ENCODE measurements around the gene ATP10A. TPM values are rescaled to one million over a fixed set of nuclear protein-coding genes. Genes with fewer than 3 reads are reported as not detected.

ATP10A gene
- total RNA-seq, 3 donors from 2014 or later, result 2.4 to 4.5 (median 2.7) TPM

DNA sequence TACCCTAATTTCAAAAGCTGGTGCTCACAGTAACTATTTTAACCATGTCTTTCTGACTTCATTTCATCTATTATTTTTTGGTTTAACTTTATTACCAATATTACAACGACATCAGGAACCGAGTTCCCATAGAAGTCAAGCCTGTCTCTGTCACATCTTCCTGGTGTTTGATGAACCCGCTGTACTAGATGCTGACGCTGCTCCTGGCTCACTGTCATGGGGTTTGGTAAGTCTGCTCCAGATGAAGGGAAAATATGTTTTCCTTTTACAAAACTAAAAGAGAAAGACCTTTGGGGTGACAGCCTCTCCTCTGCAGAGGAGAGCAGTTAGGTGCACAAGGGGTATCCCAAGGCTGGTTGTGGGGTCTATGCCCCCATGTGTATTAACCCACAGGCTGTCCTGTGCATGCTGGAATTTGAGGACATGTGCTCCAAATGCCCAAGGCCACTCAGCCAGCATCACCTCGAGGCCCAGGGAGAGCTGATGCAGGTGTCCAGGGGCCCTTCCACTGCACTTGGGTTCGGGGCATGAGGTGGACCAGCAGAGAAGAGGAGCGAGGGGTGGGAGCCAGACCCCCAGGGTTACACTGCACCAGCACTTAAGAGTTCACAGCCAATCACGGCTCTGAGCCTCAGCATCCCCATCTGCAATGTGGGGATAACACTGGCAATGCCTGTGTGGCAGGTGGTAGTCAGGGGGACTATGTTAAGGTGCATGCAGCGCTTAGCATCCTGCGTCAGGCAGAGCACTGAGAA, 62.2 kb downstream of the ATP10A start:
- Histone ChIP-seq H3K4me3 (no peak overlapping the region), H3K36me3 (ENCODE audit: low read depth) (no peaks in the 10 kb centered on the region), H3K4me1 (ENCODE audit: low read depth) (no peaks in the 10 kb centered on the region), H3K9me3 (peaks cover 13% of the 10 kb centered on the region)
- ATAC-seq, result no peak
- DNase-seq, result no peak
- TF ChIP-seq, protein P1, sequence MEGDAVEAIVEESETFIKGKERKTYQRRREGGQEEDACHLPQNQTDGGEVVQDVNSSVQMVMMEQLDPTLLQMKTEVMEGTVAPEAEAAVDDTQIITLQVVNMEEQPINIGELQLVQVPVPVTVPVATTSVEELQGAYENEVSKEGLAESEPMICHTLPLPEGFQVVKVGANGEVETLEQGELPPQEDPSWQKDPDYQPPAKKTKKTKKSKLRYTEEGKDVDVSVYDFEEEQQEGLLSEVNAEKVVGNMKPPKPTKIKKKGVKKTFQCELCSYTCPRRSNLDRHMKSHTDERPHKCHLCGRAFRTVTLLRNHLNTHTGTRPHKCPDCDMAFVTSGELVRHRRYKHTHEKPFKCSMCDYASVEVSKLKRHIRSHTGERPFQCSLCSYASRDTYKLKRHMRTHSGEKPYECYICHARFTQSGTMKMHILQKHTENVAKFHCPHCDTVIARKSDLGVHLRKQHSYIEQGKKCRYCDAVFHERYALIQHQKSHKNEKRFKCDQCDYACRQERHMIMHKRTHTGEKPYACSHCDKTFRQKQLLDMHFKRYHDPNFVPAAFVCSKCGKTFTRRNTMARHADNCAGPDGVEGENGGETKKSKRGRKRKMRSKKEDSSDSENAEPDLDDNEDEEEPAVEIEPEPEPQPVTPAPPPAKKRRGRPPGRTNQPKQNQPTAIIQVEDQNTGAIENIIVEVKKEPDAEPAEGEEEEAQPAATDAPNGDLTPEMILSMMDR (IDR thresholded peaks at IDR 0.05), result no peak
- intact Hi-C loops (cut with DNase I, micrococcal nuclease), result no loop called here

DNA sequence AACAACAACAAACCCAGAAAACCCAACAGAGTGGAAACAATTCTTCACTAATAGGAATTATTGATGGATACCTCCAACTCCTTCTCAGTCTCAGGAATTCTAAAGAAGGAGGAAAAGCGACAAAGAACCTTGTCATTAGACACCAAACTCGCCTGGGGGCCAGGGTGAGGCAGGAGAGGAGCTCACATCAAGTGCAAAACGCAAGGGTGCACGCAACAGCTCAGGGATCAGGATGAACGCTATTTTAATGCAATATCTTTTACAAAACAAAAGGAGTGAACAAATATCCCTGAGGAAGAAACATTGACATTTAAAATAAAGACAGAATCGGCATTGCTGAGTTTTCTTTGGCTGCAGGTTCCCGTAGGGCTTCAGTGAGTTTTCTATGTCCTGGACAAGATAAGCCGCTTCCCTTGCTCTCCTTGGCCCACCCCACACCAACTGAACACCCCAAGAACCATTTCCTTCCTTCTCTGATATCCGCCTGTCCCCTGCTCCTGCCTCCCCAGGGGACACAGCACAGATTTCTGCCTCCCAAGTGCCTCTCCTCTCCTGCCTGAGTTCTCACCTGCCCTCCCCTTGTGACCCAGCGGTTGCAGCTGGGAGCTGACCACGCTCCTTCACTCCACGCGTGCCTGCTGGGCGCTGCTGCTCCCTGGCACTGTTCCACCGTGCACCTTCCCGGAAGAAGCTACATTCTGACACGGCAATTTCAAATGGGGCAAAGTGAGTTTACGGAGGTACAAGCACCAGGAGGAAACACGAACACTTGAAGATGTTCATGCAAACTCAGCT, 63.0 kb downstream of the ATP10A start:
- intact Hi-C loops (cut with DNase I, micrococcal nuclease), result no loop called here
- no peak for ATAC-seq
- H3K36me3 ChIP-seq (ENCODE audit: low read depth), result no peaks in the 10 kb centered on the region
- DNase-seq, result no peak
- H3K4me1 ChIP-seq (ENCODE audit: low read depth), result no peaks in the 10 kb centered on the region
- no peak overlapping the region for H3K4me3 ChIP-seq
- peaks cover 13% of the 10 kb centered on the region for H3K9me3 ChIP-seq
- TF ChIP-seq, protein P1 (IDR thresholded peaks at IDR 0.05), result no peak

DNA sequence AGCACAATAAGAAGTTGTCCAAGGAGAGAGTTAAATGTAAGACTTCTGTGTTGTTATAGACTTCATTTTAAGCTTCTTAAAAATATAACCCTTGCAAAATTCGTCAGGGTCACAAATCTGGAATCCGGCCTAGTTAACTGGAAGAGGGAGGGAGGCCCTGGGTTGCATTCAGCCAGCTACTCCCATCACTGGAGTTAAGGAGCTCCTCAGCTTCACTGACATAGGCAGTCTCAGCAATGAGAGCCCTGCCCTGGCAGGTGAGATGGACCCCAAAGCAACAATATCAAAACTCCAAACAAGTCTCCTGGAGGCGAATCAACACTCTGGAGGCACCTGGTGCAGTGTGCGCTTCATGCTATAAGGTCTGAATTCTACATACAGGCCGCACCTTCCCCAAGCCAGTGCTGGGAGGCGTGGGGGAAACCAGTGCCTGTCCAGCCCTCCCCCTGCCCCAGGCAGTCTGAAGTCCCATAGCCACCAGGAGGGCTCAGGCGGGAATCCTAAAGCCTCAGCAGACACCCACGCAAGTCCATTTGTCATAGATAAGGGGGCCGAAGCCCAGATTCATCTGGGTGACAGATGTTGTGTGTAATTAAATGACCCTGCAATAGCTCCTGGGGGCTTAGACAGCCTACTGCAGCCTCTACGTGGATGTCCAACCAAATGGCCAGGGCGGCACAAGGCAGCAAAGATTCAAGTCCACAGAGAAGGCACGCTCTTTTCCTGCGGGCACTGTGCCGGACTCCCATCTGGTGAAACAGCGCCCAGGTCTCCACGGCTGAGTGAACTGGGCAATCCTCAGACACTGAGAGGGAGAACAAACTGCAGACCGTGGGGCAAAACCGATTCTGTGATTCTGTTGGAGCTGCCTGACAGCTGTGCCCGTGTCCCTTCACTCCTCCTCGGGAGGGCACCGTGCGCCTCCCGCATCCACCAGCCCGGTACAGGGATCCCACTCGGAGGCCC, 64.9 kb downstream of the ATP10A start:
- H3K4me1 ChIP-seq (ENCODE audit: low read depth), result no peaks in the 10 kb centered on the region
- no peak overlapping the region for H3K4me3 ChIP-seq
- ATAC-seq (no peak), DNase-seq (no peak)
- TF ChIP-seq, protein P1 (IDR thresholded peaks at IDR 0.05), result no peak
- no peaks in the 10 kb centered on the region for H3K36me3 ChIP-seq (ENCODE audit: low read depth)
- H3K9me3 ChIP-seq, result peaks cover 19% of the 10 kb centered on the region
- intact Hi-C loops (cut with DNase I, micrococcal nuclease), result no loop called here

DNA sequence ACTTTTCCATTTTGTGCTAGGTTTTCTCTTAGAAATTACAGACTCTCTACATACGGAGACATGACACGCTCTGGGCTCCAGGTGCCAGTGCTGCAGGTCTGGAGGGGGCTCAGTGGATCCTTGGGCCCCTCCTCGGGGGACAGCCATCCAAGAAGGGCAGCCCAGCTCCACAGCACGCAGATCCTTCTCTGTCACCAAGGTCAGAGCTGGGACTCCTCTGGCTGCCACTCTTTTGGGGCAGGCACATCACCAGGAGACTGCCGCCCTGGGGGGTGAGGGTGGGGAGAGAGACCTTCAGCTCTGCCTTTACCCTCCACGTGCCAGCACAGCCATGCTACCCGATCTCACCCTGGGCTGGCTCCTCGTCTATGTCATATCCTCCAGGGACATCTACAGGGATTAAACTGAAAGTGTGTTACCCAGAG, 65.6 kb downstream of the ATP10A start:
- no peaks in the 10 kb centered on the region for H3K36me3 ChIP-seq (ENCODE audit: low read depth)
- no peak for DNase-seq
- no peak overlapping the region for H3K4me3 ChIP-seq
- intact Hi-C loops (cut with DNase I, micrococcal nuclease), result no loop called here
- no peak for ATAC-seq
- peaks cover 19% of the 10 kb centered on the region for H3K9me3 ChIP-seq
- TF ChIP-seq, protein P1 (IDR thresholded peaks at IDR 0.05), result no peak
- no peaks in the 10 kb centered on the region for H3K4me1 ChIP-seq (ENCODE audit: low read depth)

DNA sequence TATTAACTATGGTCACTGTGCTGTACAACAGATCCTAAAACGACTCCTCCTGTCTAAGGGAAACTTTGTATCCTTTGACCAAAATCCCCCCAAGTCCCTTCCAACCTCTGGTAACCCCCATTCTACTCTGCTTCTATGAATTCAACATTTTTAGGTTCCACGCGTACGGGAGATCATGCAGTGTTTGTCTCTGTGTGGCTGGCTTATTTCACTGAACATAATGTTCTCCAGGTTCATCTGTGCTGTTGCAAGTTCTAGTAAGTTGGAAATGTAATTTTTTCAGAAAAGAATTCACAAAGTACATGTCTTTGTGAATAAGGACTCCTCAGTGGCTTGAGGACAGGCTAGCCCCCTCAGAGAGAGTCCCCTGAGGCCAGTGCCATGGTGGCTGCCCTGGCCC, 66.1 kb downstream of the ATP10A start:
- ATAC-seq (no peak), DNase-seq (no peak)
- Histone ChIP-seq H3K4me3 (no peak overlapping the region), H3K4me1 (ENCODE audit: low read depth) (no peaks in the 10 kb centered on the region), H3K9me3 (peaks cover 19% of the 10 kb centered on the region), H3K36me3 (ENCODE audit: low read depth) (no peaks in the 10 kb centered on the region)
- intact Hi-C loops (cut with DNase I, micrococcal nuclease), result no loop called here
- TF ChIP-seq, protein P1 (IDR thresholded peaks at IDR 0.05), result no peak
